ENCODE data around the gene S100A6.

DNA sequence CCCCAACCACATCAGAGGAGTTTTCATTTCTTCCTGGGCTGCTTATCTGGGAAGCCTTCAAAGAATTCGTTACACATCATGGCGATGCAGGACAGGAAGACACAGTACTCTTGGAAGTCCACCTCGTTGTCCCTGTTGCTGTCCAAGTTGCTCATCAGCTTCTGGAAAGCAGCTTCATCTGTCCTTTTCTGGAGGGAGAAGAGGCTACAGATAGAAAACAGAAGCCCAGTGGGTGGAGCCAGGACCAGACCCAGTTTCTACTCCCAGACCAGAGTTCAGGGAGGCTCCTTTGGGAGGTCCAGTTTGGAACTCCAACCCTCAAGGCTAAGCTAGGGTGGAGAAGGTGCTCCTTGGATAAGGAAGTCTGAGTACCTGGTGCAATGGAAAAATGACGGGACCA lies 7.9 kb upstream of the S100A6 start:
- TF ChIP-seq, protein P1, sequence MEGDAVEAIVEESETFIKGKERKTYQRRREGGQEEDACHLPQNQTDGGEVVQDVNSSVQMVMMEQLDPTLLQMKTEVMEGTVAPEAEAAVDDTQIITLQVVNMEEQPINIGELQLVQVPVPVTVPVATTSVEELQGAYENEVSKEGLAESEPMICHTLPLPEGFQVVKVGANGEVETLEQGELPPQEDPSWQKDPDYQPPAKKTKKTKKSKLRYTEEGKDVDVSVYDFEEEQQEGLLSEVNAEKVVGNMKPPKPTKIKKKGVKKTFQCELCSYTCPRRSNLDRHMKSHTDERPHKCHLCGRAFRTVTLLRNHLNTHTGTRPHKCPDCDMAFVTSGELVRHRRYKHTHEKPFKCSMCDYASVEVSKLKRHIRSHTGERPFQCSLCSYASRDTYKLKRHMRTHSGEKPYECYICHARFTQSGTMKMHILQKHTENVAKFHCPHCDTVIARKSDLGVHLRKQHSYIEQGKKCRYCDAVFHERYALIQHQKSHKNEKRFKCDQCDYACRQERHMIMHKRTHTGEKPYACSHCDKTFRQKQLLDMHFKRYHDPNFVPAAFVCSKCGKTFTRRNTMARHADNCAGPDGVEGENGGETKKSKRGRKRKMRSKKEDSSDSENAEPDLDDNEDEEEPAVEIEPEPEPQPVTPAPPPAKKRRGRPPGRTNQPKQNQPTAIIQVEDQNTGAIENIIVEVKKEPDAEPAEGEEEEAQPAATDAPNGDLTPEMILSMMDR (IDR thresholded peaks at IDR 0.05; ENCODE audit: low read length): no peak
- no peak for TF ChIP-seq EZH2 (IDR thresholded peaks at IDR 0.05; ENCODE audit: borderline replicate concordance, low read length)
